Measurements from ENCODE around the gene UBB. TPM values are rescaled to one million over a fixed set of nuclear protein-coding genes. Genes with fewer than 3 reads are reported as not detected.
"Not testable (repeated sequence)": the region's sequence is repeated elsewhere in the genome, so short reads cannot be mapped to it uniquely, and the experiment has no call there.

UBB gene
- total RNA-seq, 4 donors from 2014 or later: 917 to 1,584 (median 1,245) TPM

- 29 to 31% methylated on average over 2 of the region's 2 CpGs for WGBS, 2 donors
Measured at GRCh38 chr17:16396693-16397092, 15.8 kb downstream of the UBB start.

GRCh38 chr17:16398270-16399267 lies 17.7 kb downstream of the UBB start:
- Histone ChIP-seq H3K36me3 (no peaks in the 10 kb centered on the region), H3K27ac (peak overlapping the region; percentile 75 to 84 (median 83)), H3K9me3 (no peaks in the 10 kb centered on the region), H3K4me3 (replicated peaks in 1 of 3) (no peak overlapping the region), H3K4me1 (peaks cover 21 to 31% of the 10 kb centered on the region in 2 donors), H3K27me3 (no peaks in the 10 kb centered on the region)
- WGBS, 2 donors: 55 to 59% methylated on average over 9 of the region's 9 CpGs
- intact Hi-C loops (cut with DNase I): no loop called here
- peak in 1 of 2 donors; percentile 52 for DNase-seq
- TF ChIP-seq CTCF (IDR thresholded peaks at IDR 0.05) (no peak), POLR2A (IDR thresholded peaks at IDR 0.05) (no peak)

More at GRCh38 chr17:16396693-16397092, 15.8 kb downstream of the UBB start:
- DNase-seq: peak; percentile 55 to 62
- peaks cover 21 to 31% of the 10 kb centered on the region in 2 donors for H3K4me1 ChIP-seq
- H3K36me3 ChIP-seq; H3K9me3 ChIP-seq; H3K27me3 ChIP-seq; H3K4me3 ChIP-seq (replicated peaks in 1 of 3); intact Hi-C loops (cut with DNase I): not testable (repeated sequence)
- H3K27ac ChIP-seq: peak overlapping the region; percentile 73 to 84 (median 83)

DNA sequence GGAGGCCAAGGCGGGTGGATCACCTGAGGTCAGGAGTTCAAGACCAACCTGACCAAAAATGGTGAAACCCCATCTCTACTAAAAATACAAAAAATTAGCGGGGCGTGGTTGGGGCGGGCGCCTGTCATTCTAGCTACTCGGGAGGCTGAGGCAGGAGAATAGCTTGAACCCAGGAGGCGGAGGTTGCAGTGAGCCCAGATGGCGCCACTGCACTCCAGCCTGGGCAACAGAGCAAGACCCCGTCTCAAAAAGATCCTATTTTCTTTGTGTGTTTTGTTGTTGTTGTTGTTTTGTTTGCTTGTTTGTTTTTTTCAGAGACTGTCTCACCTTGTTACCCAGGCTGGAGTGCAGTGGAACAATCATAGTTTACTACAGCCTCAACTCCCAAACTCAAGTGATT lies 23.0 kb downstream of the UBB start:
- H3K36me3 ChIP-seq; H3K9me3 ChIP-seq; H3K4me3 ChIP-seq (replicated peaks in 1 of 3); DNase-seq; H3K27ac ChIP-seq; H3K27me3 ChIP-seq; intact Hi-C loops (cut with DNase I): not testable (repeated sequence)
- peaks cover 5 to 16% of the 10 kb centered on the region in 2 donors for H3K4me1 ChIP-seq
- 94 to 95% methylated on average over 9 of the region's 9 CpGs for WGBS, 2 donors

DNA sequence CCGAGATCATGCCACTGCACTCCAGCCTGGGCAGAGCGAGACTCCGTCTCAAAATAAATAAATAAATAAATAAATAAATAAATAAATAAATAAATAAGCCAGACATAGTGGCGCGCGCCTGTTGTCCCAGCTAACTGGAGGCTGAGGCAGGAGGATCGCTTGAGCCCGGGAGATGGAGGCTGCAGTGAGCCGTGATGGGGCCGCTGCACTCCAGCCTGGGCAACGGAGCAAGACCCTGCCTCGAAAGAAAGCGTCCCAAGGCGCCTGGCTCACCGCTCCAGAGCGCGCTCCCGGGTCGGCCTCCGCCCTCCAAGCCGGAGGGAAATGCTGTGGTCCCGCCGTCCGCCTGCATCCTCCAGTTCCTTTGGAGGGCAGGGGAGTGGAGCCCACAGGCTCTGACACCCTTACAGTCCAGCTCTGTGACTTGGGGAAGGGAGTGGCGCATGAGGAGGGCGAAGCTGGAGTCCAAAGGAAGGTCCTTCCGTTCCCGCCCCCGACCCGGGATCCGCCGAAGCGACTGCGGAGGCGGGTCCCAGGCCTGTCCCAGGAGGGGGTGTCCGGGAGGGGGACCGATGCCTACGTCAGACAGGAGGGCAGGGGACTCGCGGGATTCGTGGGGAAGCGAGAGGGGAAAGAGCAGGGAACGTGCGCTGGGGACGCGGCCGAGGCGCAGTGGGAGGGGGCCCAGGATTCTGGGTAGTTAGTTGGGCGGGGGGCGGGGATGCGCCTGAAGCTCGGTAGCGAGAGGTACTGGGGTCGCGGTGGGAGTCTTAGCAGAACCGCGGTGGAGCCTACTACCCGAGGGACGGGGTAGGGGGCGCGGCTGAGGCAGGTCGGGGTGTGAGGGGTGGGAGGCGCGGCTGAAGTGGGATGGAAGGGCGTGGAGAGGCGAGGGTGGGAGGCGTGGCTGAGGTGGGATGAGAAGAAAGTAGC lies 26.1 kb downstream of the UBB start:
- H3K27ac ChIP-seq: peak overlapping the region in 2 of 3 donors; percentile 63 to 68
- H3K27me3 ChIP-seq: no peaks in the 10 kb centered on the region
- H3K9me3 ChIP-seq: no peaks in the 10 kb centered on the region
- peak overlapping the region; percentile 35 to 75 (median 39) for H3K4me3 ChIP-seq (replicated peaks in 1 of 3)
- H3K4me1 ChIP-seq: peaks cover 4 to 12% of the 10 kb centered on the region in 2 donors
- WGBS, 2 donors: 9 to 13% methylated on average over 33 to 49 of the region's 67 CpGs
- TF ChIP-seq CTCF (IDR thresholded peaks at IDR 0.05) (no peak), POLR2A (IDR thresholded peaks at IDR 0.05) (no peak)
- H3K36me3 ChIP-seq: no peaks in the 10 kb centered on the region
- intact Hi-C loops (cut with DNase I): no loop called here
- DNase-seq: peak; percentile 36 to 41

- peak; percentile 75 to 76 for DNase-seq
- H3K36me3 ChIP-seq: no peaks in the 10 kb centered on the region
- intact Hi-C loops (cut with DNase I): no loop called here
- 32 to 41% methylated on average over 13 to 14 of the region's 14 CpGs for WGBS, 2 donors
- no peak for TF ChIP-seq POLR2A (IDR thresholded peaks at IDR 0.05)
- no peak for TF ChIP-seq CTCF (IDR thresholded peaks at IDR 0.05)
- no peak overlapping the region for H3K4me3 ChIP-seq (replicated peaks in 1 of 3)
- no peaks in the 10 kb centered on the region for H3K27me3 ChIP-seq
- peaks cover 4 to 12% of the 10 kb centered on the region in 2 donors for H3K4me1 ChIP-seq
- peak overlapping the region in 2 of 3 donors; percentile 60 to 63 for H3K27ac ChIP-seq
- H3K9me3 ChIP-seq: no peaks in the 10 kb centered on the region
Measured at GRCh38 chr17:16407911-16408588, 27.2 kb downstream of the UBB start.

All from thyroid gland (tissue), 4 donors.